Heart left ventricle (tissue), 13 donors: ENCODE measurements around the gene MAPKAPK2.

Source experiments
- POLR2A ChIP-seq, 2 donors: fragments of 450-650 bp; IDR thresholded peaks; one replicate each; pipeline ENCODE4 v1.6.1; 2017; ENCODE audit warnings: antibody characterized with exemption in 2 of 2, mild to moderate bottlenecking in 2 of 2, moderate library complexity in 2 of 2
- TF ChIP-seq, protein P1 (sequence below), 12 donors: fragments of 200-600 bp; sonication (generic) in 4 of 12; IDR thresholded peaks; one replicate each; pipeline versions ENCODE4 v1.5.0 to v1.8.0; 2018 to 2022; ENCODE audit warnings: antibody characterized with exemption in 12 of 12, mild to moderate bottlenecking in 5 of 12
- donor health status: ischemic (EF 13 %, LVEDD 7.1; RV severe dilation, severe dysfunction).
- donor health status: DM: no; HTN: yes; CAD: no.
- donor health status: DM: no; HTN: no; CAD: no.
- donor health status: ischemic (EF 25% LVEDD 6.9; RV normal size, moderate dysfunction).
- donor health status: ischemic (EF 25% LVEDD 5.7; RV mildly dilated, moderate dysfunction).
- donor health status: ischemic (EF 35%, LVEDD 5.7; RV mildly dilated, moderate dysfunction).
- donor health status: nonischemic (EF 11% LVEDD 7.7; RV severe dilation, severe dysfunction).
- donor health status: DM: yes; HTN: yes; CAD: no.
- donor health status: PGD.
- donor health status: ischemic (EF 29% LVEDD 5.4; RV normal size, mild dysfunction).
- donor health status: nonischemic (EF 23%, LVEDD 6.1; RV moderate dilation, normal function).

DNA sequence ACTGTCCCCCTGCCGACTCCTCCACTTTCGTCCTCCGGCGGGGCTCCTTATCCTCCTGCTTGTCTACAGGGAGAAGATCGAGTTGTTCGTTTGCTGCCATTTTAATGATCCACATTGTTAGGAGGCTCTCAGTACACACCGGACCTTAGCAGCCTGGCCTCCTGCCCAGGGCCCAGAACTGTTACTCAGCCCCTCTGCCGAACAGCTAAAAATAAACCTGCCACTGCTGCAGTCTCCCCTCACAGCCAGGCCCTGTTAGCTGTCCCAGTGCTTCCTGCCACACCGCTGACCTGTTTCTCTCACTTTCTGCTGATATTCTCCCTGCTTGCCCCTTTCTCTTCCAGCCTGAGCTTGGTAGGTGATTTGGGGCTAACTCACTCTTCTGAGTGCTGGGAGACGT, 8.3 kb downstream of the MAPKAPK2 start:
- TF ChIP-seq, protein P1, sequence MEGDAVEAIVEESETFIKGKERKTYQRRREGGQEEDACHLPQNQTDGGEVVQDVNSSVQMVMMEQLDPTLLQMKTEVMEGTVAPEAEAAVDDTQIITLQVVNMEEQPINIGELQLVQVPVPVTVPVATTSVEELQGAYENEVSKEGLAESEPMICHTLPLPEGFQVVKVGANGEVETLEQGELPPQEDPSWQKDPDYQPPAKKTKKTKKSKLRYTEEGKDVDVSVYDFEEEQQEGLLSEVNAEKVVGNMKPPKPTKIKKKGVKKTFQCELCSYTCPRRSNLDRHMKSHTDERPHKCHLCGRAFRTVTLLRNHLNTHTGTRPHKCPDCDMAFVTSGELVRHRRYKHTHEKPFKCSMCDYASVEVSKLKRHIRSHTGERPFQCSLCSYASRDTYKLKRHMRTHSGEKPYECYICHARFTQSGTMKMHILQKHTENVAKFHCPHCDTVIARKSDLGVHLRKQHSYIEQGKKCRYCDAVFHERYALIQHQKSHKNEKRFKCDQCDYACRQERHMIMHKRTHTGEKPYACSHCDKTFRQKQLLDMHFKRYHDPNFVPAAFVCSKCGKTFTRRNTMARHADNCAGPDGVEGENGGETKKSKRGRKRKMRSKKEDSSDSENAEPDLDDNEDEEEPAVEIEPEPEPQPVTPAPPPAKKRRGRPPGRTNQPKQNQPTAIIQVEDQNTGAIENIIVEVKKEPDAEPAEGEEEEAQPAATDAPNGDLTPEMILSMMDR (IDR thresholded peaks at IDR 0.05), result no peak
- TF ChIP-seq POLR2A (IDR thresholded peaks at IDR 0.05), result no peak
